LNCaP clone FGC (cell line): ENCODE results near the gene CHRD.

Source experiments
- DNase-seq: peaks from one replicate; pipeline ENCODE4 v3.0.0-alpha.2; 2011; ENCODE audit warnings: low read depth
- H3K4me3 ChIP-seq: 2 replicates; pipeline ENCODE4 v1.5.1; 2011; ENCODE audit warnings: mild to moderate bottlenecking, low read depth, low read length, control low read depth
- CTCF ChIP-seq: IDR thresholded peaks from 2 replicates; pipeline ENCODE4 v1.5.1; 2012; ENCODE audit warnings: mild to moderate bottlenecking; ENCODE audit not compliant: control insufficient read depth, insufficient read depth; ENCODE audit errors: extremely low read depth

The CHRD gene

GRCh38 chr3:184362668-184363546, 16.9 kb upstream of the CHRD start:
- peak; percentile 72 for TF ChIP-seq CTCF
- peak overlapping the region; percentile 96 for H3K4me3 ChIP-seq
- DNase-seq, result peak; percentile 98

- DNase-seq, result no peak
- TF ChIP-seq CTCF, result no peak
- no peak overlapping the region for H3K4me3 ChIP-seq
These were observed 13.1 kb upstream of the CHRD start for GRCh38 chr3:184366619-184367289.

GRCh38 chr3:184368116-184368515, 11.7 kb upstream of the CHRD start:
- no peak for TF ChIP-seq CTCF
- no peak overlapping the region for H3K4me3 ChIP-seq
- DNase-seq, result no peak

- DNase-seq, result no peak
- no peak overlapping the region for H3K4me3 ChIP-seq
- TF ChIP-seq CTCF, result no peak
These were observed 11.2 kb upstream of the CHRD start for GRCh38 chr3:184368586-184369183.

- peak; percentile 99 for TF ChIP-seq CTCF
- H3K4me3 ChIP-seq, result no peak overlapping the region
- DNase-seq, result peak; percentile 94
These were observed 8.3 kb upstream of the CHRD start for GRCh38 chr3:184371570-184372018.

DNA sequence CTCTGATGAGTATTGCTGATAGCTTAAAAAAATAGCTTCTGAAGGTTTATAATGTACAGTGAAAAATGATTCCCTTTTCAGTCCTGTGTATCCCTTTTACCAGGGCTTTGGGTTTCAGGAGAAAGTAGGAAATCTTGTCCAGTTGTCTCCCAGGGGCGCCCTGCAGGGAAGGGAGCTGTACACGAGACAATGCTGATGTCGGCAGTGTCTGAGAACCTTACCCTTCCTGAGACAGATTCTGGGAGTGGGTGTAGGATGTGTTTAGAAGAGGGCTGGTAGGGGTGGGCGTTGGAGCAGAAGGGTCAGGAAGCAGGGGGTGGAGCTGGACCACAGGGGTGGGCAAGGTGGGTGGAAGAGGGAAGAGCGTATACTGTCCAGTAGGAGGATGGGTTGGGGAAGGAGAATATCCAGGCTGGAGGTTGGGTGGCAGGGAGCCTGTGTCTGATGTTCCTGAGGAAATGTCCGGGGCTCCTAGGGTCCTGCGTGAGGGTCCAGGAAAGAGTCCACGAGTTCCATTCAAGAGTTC, 7.5 kb upstream of the CHRD start:
- TF ChIP-seq CTCF, result no peak
- no peak for DNase-seq

More for the DNA sequence above, 7.5 kb upstream of the CHRD start:
- H3K4me3 ChIP-seq, result no peak overlapping the region
